ENCODE data around the gene CDK11B. TPM values are rescaled to one million over a fixed set of nuclear protein-coding genes. Genes with fewer than 3 reads are reported as not detected.
A peak's percentile ranks its signal among the peaks of the same experiment; 100 is the strongest.

CDK11B gene
- total and polyA plus RNA-seq, 11 donors, result 20.4 to 39.4 (median 24.8) TPM

DNA sequence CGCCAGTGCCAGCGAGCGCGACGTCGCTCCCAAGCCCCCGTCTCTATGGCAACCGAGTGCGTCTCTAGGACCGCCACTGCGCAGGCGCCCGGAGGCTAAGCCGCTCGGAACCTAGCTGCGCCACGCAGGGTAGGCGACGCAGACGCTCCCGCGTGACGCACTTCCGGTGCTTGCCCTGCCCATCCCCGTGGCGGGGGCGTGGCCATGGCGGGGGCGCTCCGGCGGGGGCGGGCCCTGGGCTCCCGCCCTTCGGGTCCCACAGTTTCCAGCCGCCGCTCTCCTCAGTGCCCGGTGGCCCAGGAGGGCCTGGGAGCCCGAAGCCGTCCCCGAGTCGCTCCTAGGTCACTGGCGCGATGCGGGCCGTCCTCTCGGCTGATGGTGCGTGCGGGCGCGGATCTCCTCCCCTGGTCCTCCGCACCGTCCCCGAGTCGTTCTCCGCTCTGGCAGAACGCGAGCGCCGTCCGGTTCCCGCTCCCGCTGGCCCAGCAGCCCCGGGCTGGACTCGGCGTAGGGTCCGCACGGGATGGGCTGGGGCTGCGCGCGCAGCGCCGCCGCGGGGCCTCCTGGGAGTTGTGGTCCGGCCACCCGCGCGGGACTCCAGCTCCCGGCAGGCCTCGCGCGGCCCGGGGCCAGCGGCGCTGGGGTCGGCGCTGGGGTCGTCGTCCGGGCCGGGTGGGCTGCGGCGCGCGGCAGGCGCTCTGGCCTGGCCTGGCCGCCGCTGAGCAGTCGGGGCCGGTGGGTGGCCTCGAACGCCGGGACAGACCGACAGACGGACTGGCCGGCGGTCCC lies 43.4 kb downstream of the CDK11B start, which contains the start of gene MIB2:
TSS of gene MIB2 (plus strand) at position 245 of the 789 bp plus-strand sequence. CDS start 7,953 bp downstream, outside the sequence.
- peak; percentile 91 to 95 (median 94) for ATAC-seq

DNA sequence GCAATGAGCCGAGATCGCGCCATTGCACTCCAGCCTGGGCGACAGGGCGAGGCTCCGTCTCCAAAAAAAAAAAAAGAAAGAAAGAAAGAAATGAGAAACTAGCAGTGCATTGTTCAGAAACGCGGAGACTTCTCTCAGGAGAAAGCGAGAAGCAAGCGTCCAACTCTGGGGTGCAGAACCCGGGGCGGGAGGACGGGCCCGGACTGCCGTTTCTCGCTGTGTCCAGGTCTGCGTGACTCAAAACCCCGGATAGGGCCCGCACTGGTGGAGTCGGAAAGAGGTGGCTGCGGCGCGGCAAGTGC lies 43.9 kb downstream of the CDK11B start:
- ATAC-seq (no peak), DNase-seq (no peak)
- TF ChIP-seq POLR2A (IDR thresholded peaks at IDR 0.05), result no peak
- TF ChIP-seq, protein P1, sequence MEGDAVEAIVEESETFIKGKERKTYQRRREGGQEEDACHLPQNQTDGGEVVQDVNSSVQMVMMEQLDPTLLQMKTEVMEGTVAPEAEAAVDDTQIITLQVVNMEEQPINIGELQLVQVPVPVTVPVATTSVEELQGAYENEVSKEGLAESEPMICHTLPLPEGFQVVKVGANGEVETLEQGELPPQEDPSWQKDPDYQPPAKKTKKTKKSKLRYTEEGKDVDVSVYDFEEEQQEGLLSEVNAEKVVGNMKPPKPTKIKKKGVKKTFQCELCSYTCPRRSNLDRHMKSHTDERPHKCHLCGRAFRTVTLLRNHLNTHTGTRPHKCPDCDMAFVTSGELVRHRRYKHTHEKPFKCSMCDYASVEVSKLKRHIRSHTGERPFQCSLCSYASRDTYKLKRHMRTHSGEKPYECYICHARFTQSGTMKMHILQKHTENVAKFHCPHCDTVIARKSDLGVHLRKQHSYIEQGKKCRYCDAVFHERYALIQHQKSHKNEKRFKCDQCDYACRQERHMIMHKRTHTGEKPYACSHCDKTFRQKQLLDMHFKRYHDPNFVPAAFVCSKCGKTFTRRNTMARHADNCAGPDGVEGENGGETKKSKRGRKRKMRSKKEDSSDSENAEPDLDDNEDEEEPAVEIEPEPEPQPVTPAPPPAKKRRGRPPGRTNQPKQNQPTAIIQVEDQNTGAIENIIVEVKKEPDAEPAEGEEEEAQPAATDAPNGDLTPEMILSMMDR (IDR thresholded peaks at IDR 0.05), result no peak
- Histone ChIP-seq H3K36me3 (peaks cover 0 to 19% (median 7%) of the 10 kb centered on the region in 9 donors), H3K9me3 (no peaks in the 10 kb centered on the region), H3K4me3 (peak overlapping the region; percentile 81 to 100 (median 97)), H3K27ac (peak overlapping the region in 11 of 12 donors; percentile 99 to 100 (median 100)), H3K27me3 (no peaks in the 10 kb centered on the region), H3K4me1 (peaks cover 0 to 43% (median 29%) of the 10 kb centered on the region in 12 donors)
- WGBS, 4 donors, result 0 to 1% (median 0%) methylated on average over 23 of the region's 23 CpGs
- intact Hi-C loops (cut with DNase I), result loop anchor here in 6 of 10 donors (1.0 to 10.0 kb wide), 6 partner anchors 16 to 500 kb away; partner anchors contain the start of genes SSU72 (in 4 of the 6), ATAD3A (in 1 of the 6) and C1orf159 (in 1 of the 6)

More for the DNA sequence above, 43.4 kb downstream of the CDK11B start, which contains the start of gene MIB2:
- Histone ChIP-seq H3K36me3 (peaks cover 0 to 19% (median 7%) of the 10 kb centered on the region in 9 donors), H3K4me1 (peaks cover 4 to 49% (median 32%) of the 10 kb centered on the region in 12 donors), H3K9me3 (no peaks in the 10 kb centered on the region), H3K27ac (peak within 1 kb of the TSS; percentile 99 to 100 (median 100)), H3K4me3 (peak within 1 kb of the TSS; percentile 81 to 100 (median 97)), H3K27me3 (no peaks in the 10 kb centered on the region)
- peak; percentile 96 to 99 (median 97) for DNase-seq
- intact Hi-C loops (cut with DNase I), result loop anchor here in 5 of 10 donors (1.0 to 10.0 kb wide), 5 partner anchors 15 to 501 kb away; partner anchors contain the start of genes SSU72 (in 4 of the 5), ATAD3A (in 1 of the 5) and C1orf159 (in 1 of the 5)
- WGBS, 4 donors, result 0 to 1% (median 0%) methylated on average over 47 to 107 of the region's 107 CpGs
- peak in 1 of 2 donors; percentile 84 for TF ChIP-seq POLR2A (IDR thresholded peaks at IDR 0.05)
- TF ChIP-seq, protein P1 (IDR thresholded peaks at IDR 0.05), result no peak

DNA sequence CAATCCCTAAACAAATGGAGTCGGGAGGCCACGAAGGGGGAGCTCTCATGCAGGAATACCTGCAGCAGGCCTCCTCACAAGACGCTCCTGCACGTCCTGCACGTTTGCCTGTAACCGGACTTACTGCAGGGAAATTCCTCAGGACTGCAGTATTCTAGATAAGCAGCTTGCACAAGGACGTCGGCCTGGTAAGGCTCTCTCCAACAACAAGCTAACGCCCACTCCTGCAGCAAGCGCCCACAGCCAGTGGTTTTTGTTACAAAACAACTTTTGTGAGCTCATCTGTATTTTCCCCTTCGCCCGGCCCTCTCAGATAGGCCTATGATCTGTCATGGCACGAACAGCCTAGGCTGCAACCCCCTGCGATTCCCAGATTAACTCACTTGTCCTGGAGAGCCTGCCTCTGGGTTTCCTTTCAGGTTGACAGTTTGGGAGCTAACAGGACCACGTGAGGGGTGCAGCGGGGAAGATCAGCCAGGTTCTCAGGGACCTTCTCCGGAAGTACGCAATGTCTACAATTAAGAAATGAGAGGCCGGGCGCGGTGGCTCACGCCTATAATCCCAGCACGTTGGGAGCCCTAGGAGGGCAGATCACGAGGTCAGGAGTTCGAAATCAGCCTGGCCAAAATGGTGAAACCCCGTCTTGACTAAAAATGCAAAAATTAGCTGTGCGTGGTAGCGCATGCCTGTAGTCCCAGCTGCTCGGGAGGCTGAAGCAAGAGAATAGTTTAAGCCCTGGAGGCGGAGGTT lies 44.4 kb downstream of the CDK11B start:
- intact Hi-C loops (cut with DNase I), result loop anchor here in 5 of 10 donors (2.0 to 10.0 kb wide), 5 partner anchors 16 to 500 kb away; partner anchors contain the start of genes SSU72 (in 3 of the 5), ATAD3A (in 1 of the 5) and C1orf159 (in 1 of the 5)
- Histone ChIP-seq H3K36me3 (peaks cover 0 to 19% (median 7%) of the 10 kb centered on the region in 9 donors), H3K9me3 (no peaks in the 10 kb centered on the region), H3K27ac (peak overlapping the region in 11 of 12 donors; percentile 99 to 100 (median 100)), H3K4me3 (peak overlapping the region; percentile 81 to 100 (median 97)), H3K27me3 (no peaks in the 10 kb centered on the region), H3K4me1 (peaks cover 0 to 39% (median 28%) of the 10 kb centered on the region in 12 donors)
- ATAC-seq (peak in 2 of 4 donors; percentile 4 to 6), DNase-seq (peak in 4 of 5 donors; percentile 18 to 61 (median 48))
- no peak for TF ChIP-seq POLR2A (IDR thresholded peaks at IDR 0.05)
- TF ChIP-seq, protein P1 (IDR thresholded peaks at IDR 0.05), result no peak
- WGBS, 4 donors, result 10 to 15% (median 10%) methylated on average over 30 of the region's 30 CpGs

Data from heart left ventricle (tissue), 16 donors.